H54 (cell line): Measurements from ENCODE around the gene CD7.

Experiments
- DNase-seq: peaks from one replicate; pipeline ENCODE4 v3.0.0; 2011; ENCODE audit warnings: low spot score, mixed read lengths; ENCODE audit not compliant: insufficient read length
- FAIRE-seq: peaks from 3 replicates; lab custom pipeline; 2011; peaks lifted over from hg19 to GRCh38; lab: Jason Lieb, UNC
- POLR2A ChIP-seq: IDR thresholded peaks from 2 replicates; pipeline ENCODE4 v1.6.1; 2011; ENCODE audit warnings: low read depth, mild to moderate bottlenecking, low read length

Gene CD7

GRCh38 chr17:82282239-82283207 lies 34.9 kb downstream of the CD7 start:
- peak; percentile 63 for DNase-seq
- FAIRE-seq = no peak
- TF ChIP-seq POLR2A = no peak

- no peak for TF ChIP-seq POLR2A
- DNase-seq = peak; percentile 78
- FAIRE-seq = no peak
Observed at GRCh38 chr17:82281502-82282238, 35.7 kb downstream of the CD7 start.

GRCh38 chr17:82281076-82281475 lies 36.3 kb downstream of the CD7 start:
- FAIRE-seq (no peak), DNase-seq (no peak)
- no peak for TF ChIP-seq POLR2A

GRCh38 chr17:82280537-82280936 lies 36.9 kb downstream of the CD7 start:
- no peak for TF ChIP-seq POLR2A
- no peak for FAIRE-seq
- no peak for DNase-seq

GRCh38 chr17:82278786-82279391 lies 38.5 kb downstream of the CD7 start:
- no peak for TF ChIP-seq POLR2A
- DNase-seq (no peak), FAIRE-seq (no peak)

GRCh38 chr17:82278308-82278707 lies 39.1 kb downstream of the CD7 start:
- TF ChIP-seq POLR2A = no peak
- FAIRE-seq (no peak), DNase-seq (no peak)

GRCh38 chr17:82277851-82278250 lies 39.6 kb downstream of the CD7 start:
- no peak for DNase-seq
- FAIRE-seq = no peak
- no peak for TF ChIP-seq POLR2A

GRCh38 chr17:82276938-82277337 lies 40.5 kb downstream of the CD7 start:
- no peak for DNase-seq

GRCh38 chr17:82275326-82275725 lies 42.1 kb downstream of the CD7 start:
- DNase-seq = no peak
- no peak for FAIRE-seq
- TF ChIP-seq POLR2A = no peak

More at GRCh38 chr17:82276938-82277337, 40.5 kb downstream of the CD7 start:
- FAIRE-seq = no peak
- no peak for TF ChIP-seq POLR2A

GRCh38 chr17:82274134-82275020 lies 43.0 kb downstream of the CD7 start:
- no peak for DNase-seq

GRCh38 chr17:82273327-82274133 lies 43.9 kb downstream of the CD7 start, which contains the start of gene CSNK1D:
TSS of gene CSNK1D (minus strand) at chr17:82273700. CDS start at chr17:82273381, 319 bp downstream.
- FAIRE-seq = no peak
- DNase-seq = peak; percentile 74
- TF ChIP-seq POLR2A = peak; percentile 69; the same call in 1 of the 2 replicates

More at GRCh38 chr17:82274134-82275020, 43.0 kb downstream of the CD7 start:
- no peak for FAIRE-seq
- TF ChIP-seq POLR2A = no peak
